Measurements from ENCODE around the gene DDAH2. TPM values are rescaled to one million over a fixed set of nuclear protein-coding genes. Genes with fewer than 3 reads are reported as not detected.

Gene DDAH2
- total RNA-seq, 4 donors from 2014 or later = 78.3 to 148 (median 107) TPM

DNA sequence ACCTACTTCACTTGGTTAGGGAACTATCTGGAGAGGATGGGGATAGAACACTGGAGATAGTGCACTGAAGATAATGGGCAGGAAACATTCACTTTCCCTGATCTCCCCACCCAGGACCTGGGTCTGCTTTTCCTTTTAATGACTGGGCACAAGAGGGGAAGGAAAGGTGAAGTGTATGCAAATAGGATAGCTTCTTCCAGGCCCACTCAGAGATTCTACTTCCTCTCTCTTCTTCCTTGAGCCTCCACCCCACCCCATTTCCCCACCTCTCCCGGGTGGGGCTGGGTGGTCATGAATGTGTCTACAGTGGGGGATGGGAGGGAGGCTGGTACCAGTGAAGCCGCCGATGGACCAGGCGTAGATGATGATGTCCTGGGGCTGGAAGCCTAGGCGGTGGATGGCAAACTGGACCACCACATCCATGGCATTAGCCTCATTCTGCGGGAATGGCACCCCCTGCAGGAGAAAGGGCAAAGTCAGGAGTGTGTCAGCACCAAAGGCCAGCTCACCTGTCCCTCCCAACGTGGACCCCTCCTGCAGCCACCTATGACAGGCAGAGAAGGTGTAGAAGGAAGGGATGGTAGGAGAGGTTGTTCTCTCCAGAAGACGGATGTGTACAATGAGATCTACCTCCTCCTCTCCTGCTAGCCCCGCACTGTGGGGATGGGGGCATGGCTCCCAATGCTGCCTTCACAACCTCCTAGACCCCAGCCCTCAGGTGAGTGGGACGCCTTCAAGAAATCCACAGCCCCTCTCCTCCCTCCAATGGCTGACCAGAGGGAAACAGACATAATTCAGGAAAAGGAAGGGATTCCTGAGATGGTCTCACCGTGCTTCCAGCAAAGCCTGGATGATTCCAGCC lies 39.6 kb downstream of the DDAH2 start:
- WGBS, 2 donors (ENCODE audit: low coverage in 1 of 2) = 81% methylated on average over 11 of the region's 11 CpGs; no CpG with 5 or more reads in 1 of the 2 donors
- TF ChIP-seq CTCF (IDR thresholded peaks at IDR 0.05) = peak in 4 of 5 experiments; percentile 11 to 32 (median 22)
- no peak for TF ChIP-seq POLR2A (IDR thresholded peaks at IDR 0.05)
- intact Hi-C loops (cut with DNase I; ENCODE audit: low total_unique reads) (loop anchor here (10.0 kb wide), 1 partner anchor 145 kb away; no protein-coding TSS in a partner anchor), in situ Hi-C loops (cut with MboI; ENCODE audit: low pct_ligation_motif_present in 1 of 4, low pct_unique_long_range_greater_than_20kb in 1 of 4, low sequenced_read_pairs in 3 of 4) (loop anchor here in 2 of 4 donors (5.0 to 10.0 kb wide), 2 partner anchors 75 to 78 kb away; partner anchors contain the start of gene SAPCD1 (in 1 of the 2))
- peak overlapping the region in 3 of 4 donors; percentile 8 to 48 (median 43) for H3K27ac ChIP-seq
- H3K4me3 ChIP-seq = no peak overlapping the region
- peaks cover 0 to 39% (median 21%) of the 10 kb centered on the region in 4 donors for H3K36me3 ChIP-seq
- DNase-seq = no peak
- no peaks in the 10 kb centered on the region for H3K27me3 ChIP-seq
- H3K4me1 ChIP-seq = no peaks in the 10 kb centered on the region
- no peaks in the 10 kb centered on the region for H3K9me3 ChIP-seq

GRCh38 chr6:31687860-31688693 lies 41.0 kb downstream of the DDAH2 start:
- H3K36me3 ChIP-seq = peaks cover 0 to 39% (median 18%) of the 10 kb centered on the region in 4 donors

GRCh38 chr6:31687321-31687720 lies 41.8 kb downstream of the DDAH2 start:
- TF ChIP-seq POLR2A (IDR thresholded peaks at IDR 0.05) = no peak
- no peak for TF ChIP-seq POLR2AphosphoS5 (IDR thresholded peaks at IDR 0.05)
- TF ChIP-seq CTCF (IDR thresholded peaks at IDR 0.05) = no peak
- no peak for TF ChIP-seq EP300 (IDR thresholded peaks at IDR 0.05; ENCODE audit: low read depth)
- no peak overlapping the region for H3K4me3 ChIP-seq
- no peaks in the 10 kb centered on the region for H3K27me3 ChIP-seq
- intact Hi-C loops (cut with DNase I; ENCODE audit: low total_unique reads) (loop anchor here (10.0 kb wide), 1 partner anchor 147 kb away; no protein-coding TSS in a partner anchor), in situ Hi-C loops (cut with MboI; ENCODE audit: low pct_ligation_motif_present in 1 of 4, low pct_unique_long_range_greater_than_20kb in 1 of 4, low sequenced_read_pairs in 3 of 4) (loop anchor here in 2 of 4 donors (5.0 to 10.0 kb wide), 2 partner anchors 77 to 80 kb away; partner anchors contain the start of gene SAPCD1 (in 1 of the 2))
- H3K36me3 ChIP-seq = peaks cover 0 to 34% (median 16%) of the 10 kb centered on the region in 4 donors
- no peak for DNase-seq
- WGBS, 2 donors (ENCODE audit: low coverage in 1 of 2) = 87 to 89% methylated on average over 7 to 8 of the region's 8 CpGs
- H3K27ac ChIP-seq = no peak overlapping the region
- H3K9me3 ChIP-seq = no peaks in the 10 kb centered on the region
- H3K4me1 ChIP-seq = peaks cover 0 to 6% (median 0%) of the 10 kb centered on the region in 4 donors

More at GRCh38 chr6:31687860-31688693, 41.0 kb downstream of the DDAH2 start:
- 79 to 88% methylated on average over 2 to 14 of the region's 14 CpGs for WGBS, 2 donors (ENCODE audit: low coverage in 1 of 2)
- in situ Hi-C loops (cut with MboI; ENCODE audit: low pct_ligation_motif_present in 1 of 4, low pct_unique_long_range_greater_than_20kb in 1 of 4, low sequenced_read_pairs in 3 of 4) = loop anchor here in 2 of 4 donors (5.0 to 10.0 kb wide), 2 partner anchors 77 to 79 kb away; partner anchors contain the start of gene SAPCD1 (in 1 of the 2)
- TF ChIP-seq POLR2AphosphoS5 (IDR thresholded peaks at IDR 0.05) = no peak
- no peak for DNase-seq
- no peaks in the 10 kb centered on the region for H3K9me3 ChIP-seq
- intact Hi-C loops (cut with DNase I; ENCODE audit: low total_unique reads) = loop anchor here (10.0 kb wide), 1 partner anchor 147 kb away; no protein-coding TSS in a partner anchor
- peaks cover 0 to 4% (median 0%) of the 10 kb centered on the region in 4 donors for H3K4me1 ChIP-seq
- H3K27ac ChIP-seq = no peak overlapping the region
- H3K4me3 ChIP-seq = no peak overlapping the region
- H3K27me3 ChIP-seq = no peaks in the 10 kb centered on the region

- 61 to 87% methylated on average over 3 to 5 of the region's 5 CpGs for WGBS, 2 donors (ENCODE audit: low coverage in 1 of 2)
- H3K36me3 ChIP-seq = peaks cover 0 to 28% (median 14%) of the 10 kb centered on the region in 4 donors
- TF ChIP-seq POLR2A (IDR thresholded peaks at IDR 0.05) (no peak), EP300 (IDR thresholded peaks at IDR 0.05; ENCODE audit: low read depth) (no peak), CTCF (IDR thresholded peaks at IDR 0.05) (no peak), POLR2AphosphoS5 (IDR thresholded peaks at IDR 0.05) (no peak)
- in situ Hi-C loops (cut with MboI; ENCODE audit: low pct_ligation_motif_present in 1 of 4, low pct_unique_long_range_greater_than_20kb in 1 of 4, low sequenced_read_pairs in 3 of 4) = loop anchor here in 2 of 4 donors (5.0 to 10.0 kb wide), 2 partner anchors 78 to 81 kb away; partner anchors contain the start of gene SAPCD1 (in 1 of the 2)
- H3K4me1 ChIP-seq = peaks cover 3 to 14% (median 4%) of the 10 kb centered on the region in 4 donors
- no peaks in the 10 kb centered on the region for H3K27me3 ChIP-seq
- no peak overlapping the region for H3K4me3 ChIP-seq
- H3K9me3 ChIP-seq = no peaks in the 10 kb centered on the region
- DNase-seq = no peak
- no peak overlapping the region for H3K27ac ChIP-seq
- intact Hi-C loops (cut with DNase I; ENCODE audit: low total_unique reads) = loop anchor here (10.0 kb wide), 1 partner anchor 148 kb away; no protein-coding TSS in a partner anchor
These were observed 42.6 kb downstream of the DDAH2 start for GRCh38 chr6:31686483-31686882.

All from transverse colon (tissue), 4 donors.